Measurements from ENCODE around the gene KCND1.

GRCh38 chrX:48966796-48967579 lies 4.7 kb downstream of the KCND1 start:
- TF ChIP-seq CTCF (IDR thresholded peaks at IDR 0.05; ENCODE audit: insufficient read depth, low read length, poor library complexity, severe bottlenecking) (no peak), EZH2phosphoT487 (conservative IDR thresholded peaks at IDR 0.05; ENCODE audit: low read length) (no peak)
